ENCODE results near the gene GAS6. TPM values are rescaled to one million over a fixed set of nuclear protein-coding genes. Genes with fewer than 3 reads are reported as not detected.

The GAS6 gene
- total and polyA plus RNA-seq, 9 of the 15 experiments (the other 6 are each of a cell fraction or from before 2014, with no cell fraction given): 0.14 to 9.7 (median 4.7) TPM; not detected in 1

GRCh38 chr13:113900646-113901045 lies 36.8 kb upstream of the GAS6 start:
- Histone ChIP-seq H3K27ac (ENCODE audit: extremely low read depth, low read depth, low read length) (no peak overlapping the region), H3K4me3 (no peak overlapping the region), H3K9ac (ENCODE audit: insufficient read depth in 1 of 2, low read depth in 2 of 2, low read length in 2 of 2) (no peak overlapping the region), H3K79me2 (ENCODE audit: control insufficient read depth, insufficient read depth, low read length) (no peaks in the 10 kb centered on the region), H3K36me3 (ENCODE audit: control insufficient read depth, insufficient read depth, low read length) (no peaks in the 10 kb centered on the region), H3K9me1 (ENCODE audit: control insufficient read depth, insufficient read depth, low read length) (no peaks in the 10 kb centered on the region), H3K4me1 (replicated peaks in 1 of 2; ENCODE audit: control insufficient read depth in 2 of 2, insufficient read depth in 2 of 2, low read length in 2 of 2) (no peaks in the 10 kb centered on the region), H4K20me1 (replicated peaks; ENCODE audit: control insufficient read depth, insufficient read depth, low read length) (no peaks in the 10 kb centered on the region), H3K27me3 (ENCODE audit: control insufficient read depth in 2 of 2, insufficient read depth in 2 of 2, low read length in 2 of 2) (peaks cover 15 to 56% of the 10 kb centered on the region in 2 experiments; a peak in 4 of 5 replicates), H3K9me3 (replicated peaks; ENCODE audit: control insufficient read depth, insufficient read depth, low read depth, low read length) (no peaks in the 10 kb centered on the region), H3K4me2 (ENCODE audit: insufficient read depth, low read length) (no peak overlapping the region), H2AFZ (ENCODE audit: low read depth, low read length) (no peak overlapping the region)
- WGBS (ENCODE audit: insufficient coverage, low coverage, missing lambda C conversion rate): 0% methylated on average over 1 of the region's 10 CpGs
- DNase-seq (ENCODE audit: extremely low read depth in 1 of 4, low spot score in 3 of 4) (no peak), ATAC-seq (no peak), FAIRE-seq (no peak)
- BruUV-seq (replicated peaks): no TSS peak
- CTCF ChIA-PET (ENCODE audit: low intra/inter-chr PET ratio): no interaction called here
- POLR2A ChIA-PET: no interaction called here
- TF ChIP-seq ZFP1 (CRISPR knock-in tag; IDR thresholded peaks at IDR 0.05) (no peak), ZNF239 (CRISPR knock-in tag; IDR thresholded peaks at IDR 0.05) (no peak), NFIC (IDR thresholded peaks at IDR 0.05) (no peak), GTF2A2 (tag; IDR thresholded peaks at IDR 0.05) (no peak), NR2C2 (CRISPR knock-in tag; IDR thresholded peaks at IDR 0.05) (no peak), NR2C2 (tag; IDR thresholded peaks at IDR 0.05) (no peak), POLR3A (IDR thresholded peaks at IDR 0.05; ENCODE audit: borderline replicate concordance, extremely low read depth, insufficient read depth, insufficient read length) (no peak), ZBTB33 (CRISPR knock-in tag; IDR thresholded peaks at IDR 0.05) (no peak), SMARCE1 (IDR thresholded peaks at IDR 0.05) (no peak), ZNF740 (CRISPR knock-in tag; IDR thresholded peaks at IDR 0.05) (no peak), ZNF740 (tag; IDR thresholded peaks at IDR 0.05) (no peak), TAF1 (IDR thresholded peaks at IDR 0.05; ENCODE audit: control insufficient read depth, extremely low read depth, insufficient read depth, low read length, severe bottlenecking) (no peak), CREBBP (IDR thresholded peaks at IDR 0.05; ENCODE audit: low read depth, low read length) (no peak), ZBTB49 (CRISPR knock-in tag; IDR thresholded peaks at IDR 0.05; ENCODE audit: borderline replicate concordance) (no peak), SAP30 (IDR thresholded peaks at IDR 0.05; ENCODE audit: borderline replicate concordance, insufficient read depth, low read depth, low read length, poor library complexity, severe bottlenecking) (no peak), LARP7 (IDR thresholded peaks at IDR 0.05) (no peak), ZNF212 (CRISPR knock-in tag; IDR thresholded peaks at IDR 0.05) (no peak), SMAD4 (CRISPR knock-in tag; conservative IDR thresholded peaks at IDR 0.05) (no peak)
- intact Hi-C loops (cut with micrococcal nuclease) (loop anchor here (5.0 kb wide), 1 partner anchor 83 kb away; no protein-coding TSS in a partner anchor), in situ Hi-C loops (cut with MboI) (no loop called here)

Data from K562 (cell line).